Colonic mucosa (tissue), 4 donors: ENCODE data around the gene MARCHF10. TPM values are rescaled to one million over a fixed set of nuclear protein-coding genes. Genes with fewer than 3 reads are reported as not detected.

ENCODE experiments used
- DNase-seq: peaks from one replicate; pipeline ENCODE4 v3.0.0-alpha.2; 2020
- H3K27ac ChIP-seq: fragments of 200-600 bp; one replicate; pipeline ENCODE4 v1.8.0; 2021
- H3K27me3 ChIP-seq: fragments of 200-600 bp; one replicate; pipeline ENCODE4 v1.8.0; 2021
- H3K36me3 ChIP-seq: fragments of 200-600 bp; one replicate; pipeline ENCODE4 v1.8.0; 2021
- H3K4me1 ChIP-seq: fragments of 200-600 bp; one replicate; pipeline ENCODE4 v1.8.0; 2021; ENCODE audit warnings: mild to moderate bottlenecking
- H3K4me3 ChIP-seq: fragments of 200-600 bp; one replicate; pipeline ENCODE4 v1.8.0; 2021
- H3K9ac ChIP-seq, 2 donors: one replicate each; pipeline ENCODE4 v1.7.0; 2013; ENCODE audit warnings: control low read depth in 2 of 2, low read depth in 2 of 2, low read length in 2 of 2
- H3K9me3 ChIP-seq: fragments of 200-600 bp; one replicate; pipeline ENCODE4 v1.8.0; 2021
- CTCF ChIP-seq: fragments of 200-600 bp; IDR thresholded peaks from one replicate; pipeline ENCODE4 v1.8.0; 2022; ENCODE audit warnings: antibody characterized with exemption, mild to moderate bottlenecking
- intact Hi-C: fragments of 100-400 bp; cut with DNase I; formaldehyde crosslinking; loops from one replicate; pipeline ENCODE4 v1.14.1; 2022
- total RNA-seq, 2 donors: library from RNA; stranded (reverse); fragmentation: NEBNext Ultra II Directional in 1 of 2; extraction: Animal tissue kit (Norgen Biotek cat#: 25700) in 1 of 2; gene quantifications; one replicate each; pipeline ENCODE4 v1.2.1, GENCODE V29; 2021
- donor health status: healthy.
- donor health status: DM: no; HTN: no; CAD: no.
- donor health status: DM: no; HTN: no; CAD: no.

The MARCHF10 gene
- total RNA-seq, 2 donors from 2014 or later, result not detected

- Histone ChIP-seq H3K4me1 (peaks cover 4% of the 10 kb centered on the region), H3K9ac (peak overlapping the region; percentile 46 to 60), H3K4me3 (peak overlapping the region; percentile 28)
Observed at GRCh38 chr17:62652251-62653001, 155.7 kb downstream of the MARCHF10 start.

More at GRCh38 chr17:62652251-62653001, 155.7 kb downstream of the MARCHF10 start:
- no peak for TF ChIP-seq CTCF
- H3K9me3 ChIP-seq, result no peaks in the 10 kb centered on the region
- no peaks in the 10 kb centered on the region for H3K36me3 ChIP-seq
- DNase-seq, result peak; percentile 60
- H3K27ac ChIP-seq, result peak overlapping the region; percentile 32
- H3K27me3 ChIP-seq, result no peaks in the 10 kb centered on the region
- intact Hi-C loops, result no loop called here

Other genes starting within 250 kb of the MARCHF10 start
- 10 to 100 TPM in 1 of 2 donors, 1 to 10 TPM in 1; 6.4 to 10.9 TPM for gene MRC2, start 180.6 kb downstream of the MARCHF10 start, total RNA-seq
- gene TANC2, start 157.9 kb upstream of the MARCHF10 start, total RNA-seq, result 10 to 100 TPM; 15.1 to 18.5 TPM